ENCODE measurements around the gene ABRACL.
A peak's percentile ranks its signal among the peaks of the same experiment; 100 is the strongest.
"Not testable (repeated sequence)": the region's sequence is repeated elsewhere in the genome, so short reads cannot be mapped to it uniquely, and the experiment has no call there.

Gene ABRACL

DNA sequence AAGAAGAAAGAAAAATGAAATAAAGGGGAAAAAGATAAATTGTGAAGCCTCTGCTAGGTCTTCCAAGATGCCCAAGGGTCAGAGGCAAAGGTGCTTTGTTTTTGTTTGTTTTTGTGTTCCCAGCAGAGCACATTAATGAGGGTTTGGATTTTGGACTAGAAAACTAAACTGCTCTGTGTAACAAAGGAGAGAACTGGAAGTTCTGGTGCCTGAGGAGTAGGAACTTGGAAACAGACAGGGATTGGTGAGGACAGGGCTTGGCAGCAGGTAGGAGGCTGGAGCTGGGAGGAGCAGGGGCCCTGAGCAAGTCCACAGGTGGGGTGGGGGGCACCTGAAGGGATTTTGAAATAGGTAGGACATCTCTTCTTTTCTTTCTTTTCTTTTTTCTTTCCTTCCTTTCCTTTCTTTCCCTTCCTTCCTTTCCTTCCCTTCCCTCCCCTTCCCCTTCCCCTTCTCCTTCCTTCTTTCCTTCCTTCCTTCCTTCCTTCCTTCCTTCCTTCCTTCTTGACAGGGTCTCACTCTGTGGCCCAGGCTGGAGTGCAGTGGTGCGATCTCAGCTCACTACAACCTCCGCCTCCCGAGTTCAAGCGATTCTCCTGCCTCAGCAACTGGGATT is 15.3 kb upstream of the ABRACL start:
- no peak for FAIRE-seq

GRCh38 chr6:139014945-139015344 is 13.6 kb upstream of the ABRACL start:
- FAIRE-seq = no peak

- FAIRE-seq = peak; percentile 91
Measured at GRCh38 chr6:139016337-139017213, 12.0 kb upstream of the ABRACL start.

DNA sequence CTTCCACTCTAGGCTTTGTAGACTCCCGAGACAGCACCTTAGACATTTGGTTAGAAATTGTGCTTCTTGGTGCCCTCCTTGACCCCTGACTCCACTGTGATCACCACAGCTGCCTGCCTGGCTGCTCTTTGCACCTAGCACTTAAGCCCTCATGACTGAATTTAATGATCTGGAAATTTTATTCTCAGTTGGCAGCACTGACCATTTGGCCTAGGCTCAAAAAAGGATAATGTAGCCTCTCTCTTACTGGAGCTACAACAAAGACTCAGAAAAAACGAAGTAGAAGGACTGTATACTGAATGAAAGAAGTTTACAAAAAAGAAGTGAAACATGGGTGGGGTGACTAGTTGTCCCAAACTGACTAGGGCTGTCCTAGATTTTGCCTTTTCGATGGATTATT is 11.3 kb upstream of the ABRACL start:
- no peak for FAIRE-seq

DNA sequence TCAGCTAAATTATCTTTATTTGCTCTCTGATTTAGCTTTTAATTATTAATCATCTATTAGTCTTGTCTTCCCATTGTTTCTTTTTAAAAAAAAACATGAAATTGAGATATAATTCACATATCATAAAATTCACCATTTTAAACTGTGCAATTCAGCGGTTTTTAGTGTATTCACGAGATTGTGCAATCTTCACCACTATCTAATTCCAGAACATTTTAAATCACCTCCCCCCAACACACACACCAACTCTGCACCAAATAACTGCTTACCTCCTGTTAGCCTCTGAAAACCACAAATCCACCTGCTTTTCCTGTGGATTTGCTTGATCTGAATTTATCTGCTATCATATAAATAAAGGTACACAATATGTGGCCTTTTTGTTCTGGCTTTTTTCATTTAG is 8.8 kb upstream of the ABRACL start:
- no peak for FAIRE-seq

DNA sequence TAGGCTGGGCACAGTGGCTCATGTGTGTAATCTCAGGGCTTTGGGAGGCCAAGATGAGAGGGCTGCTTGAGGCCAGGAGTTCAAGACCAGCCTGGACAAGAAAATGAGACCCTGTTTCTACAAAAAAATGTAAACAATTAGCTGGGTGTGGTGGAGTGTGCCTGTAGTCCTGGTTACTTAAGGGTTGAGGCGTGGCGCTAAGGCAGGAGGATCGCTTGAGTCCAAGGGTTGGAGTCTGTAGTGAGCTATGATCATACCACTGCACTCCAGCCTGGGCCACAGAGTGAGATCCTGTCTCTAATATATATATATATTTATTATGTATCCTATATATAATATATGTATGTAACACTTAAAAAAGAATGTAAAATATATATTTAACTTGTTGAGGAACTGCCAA is 7.9 kb upstream of the ABRACL start:
- FAIRE-seq = no peak

DNA sequence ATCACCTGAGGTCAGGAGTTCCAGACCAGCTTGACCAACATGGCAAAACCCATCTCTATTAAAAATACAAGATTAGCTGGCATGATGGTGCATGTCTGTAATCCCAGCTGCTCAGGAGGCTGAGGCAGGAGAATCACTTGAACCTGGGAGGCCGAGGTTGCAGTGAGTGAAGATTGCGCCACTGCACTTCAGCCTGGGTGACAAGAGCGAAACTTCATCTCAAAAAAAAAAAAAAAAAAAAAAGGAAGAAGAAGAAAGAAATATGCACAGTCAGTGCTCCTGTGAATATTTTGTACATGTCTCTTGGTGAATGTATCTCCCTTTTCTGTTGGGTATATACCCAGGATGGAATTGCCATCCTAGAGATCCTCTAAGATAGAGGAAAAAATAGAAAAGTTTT is 3.1 kb upstream of the ABRACL start:
- FAIRE-seq = not testable (repeated sequence)

- FAIRE-seq = no peak
Measured at GRCh38 chr6:139027620-139028182, 844 bp upstream of the ABRACL start.

- FAIRE-seq = no peak
Measured at GRCh38 chr6:139028215-139028657, 309 bp upstream of the ABRACL start.

GRCh38 chr6:139029470-139030227 is 1.1 kb downstream of the ABRACL start:
- FAIRE-seq = no peak

DNA sequence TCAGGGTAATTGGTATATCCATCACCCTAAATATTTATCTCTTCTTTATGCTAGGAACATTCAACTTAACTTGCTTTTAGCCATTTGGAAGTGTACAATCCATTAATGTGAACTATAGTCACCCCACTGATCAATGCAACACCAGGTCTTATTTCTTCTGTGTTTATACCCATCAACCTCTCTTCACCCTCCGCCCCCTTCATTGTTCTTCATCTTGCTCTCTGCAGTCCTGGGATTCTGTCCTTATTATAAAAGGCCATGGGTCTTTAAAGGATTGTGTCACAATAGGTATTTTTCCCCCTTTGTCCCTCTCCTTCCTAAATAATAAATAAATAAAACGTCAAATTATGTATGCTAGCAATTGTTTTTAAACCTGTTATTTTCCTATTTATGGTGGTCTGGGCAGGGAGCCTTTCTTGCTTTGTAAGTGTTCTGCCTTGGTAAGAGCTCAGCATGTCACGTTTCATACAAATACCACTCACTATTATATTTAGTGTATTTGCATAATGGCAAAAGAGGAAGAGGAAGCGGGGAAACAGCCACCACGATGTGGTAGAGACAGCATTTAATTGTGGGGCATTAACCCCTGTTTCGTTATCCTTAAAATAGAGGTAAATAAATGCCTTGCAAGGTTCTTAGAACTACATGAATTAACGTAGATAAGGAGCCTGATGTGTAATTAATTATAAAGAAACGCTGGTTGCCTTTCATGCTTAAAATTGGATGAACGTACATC is 1.9 kb downstream of the ABRACL start:
- no peak for FAIRE-seq

DNA sequence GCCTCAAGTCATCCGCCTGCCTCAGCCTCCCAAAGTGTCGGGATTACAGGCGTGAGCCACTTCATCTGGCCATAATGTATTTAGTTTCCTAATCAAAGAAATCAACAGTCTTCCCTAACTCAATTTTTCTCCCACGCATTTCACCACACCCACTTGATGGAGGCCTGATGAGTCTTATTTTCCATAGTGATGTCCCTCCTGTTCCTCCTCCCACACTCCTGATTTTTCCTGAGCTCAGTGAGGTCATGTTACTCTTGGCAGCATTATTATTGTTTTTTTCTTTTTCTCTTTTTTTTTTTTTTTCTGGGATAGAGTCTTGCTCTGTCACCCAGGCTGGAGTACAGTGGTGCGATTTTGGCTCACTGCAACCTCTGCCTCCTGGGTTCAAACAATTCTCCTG is 8.9 kb downstream of the ABRACL start:
- no peak for FAIRE-seq

GRCh38 chr6:139044250-139044649 is 15.7 kb downstream of the ABRACL start:
- FAIRE-seq = no peak

DNA sequence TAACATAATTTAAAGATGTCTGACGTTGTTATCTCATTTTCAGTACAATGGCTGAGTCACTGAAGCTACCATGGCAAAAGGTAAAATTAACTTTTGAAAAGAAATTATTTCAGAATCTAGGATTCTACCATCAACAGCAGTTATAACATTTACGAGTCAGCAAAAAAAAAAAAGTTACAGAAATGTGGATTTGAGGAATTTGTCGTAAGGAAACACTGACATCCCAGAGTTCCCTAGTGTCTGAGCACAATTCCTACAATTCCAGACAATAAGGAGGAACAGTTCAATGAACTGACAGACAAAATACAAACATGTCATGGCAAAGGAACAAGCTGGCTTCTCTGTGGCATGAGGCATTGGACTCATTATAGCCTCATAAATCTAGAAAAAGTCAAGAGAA is 19.1 kb downstream of the ABRACL start:
- FAIRE-seq = no peak

DNA sequence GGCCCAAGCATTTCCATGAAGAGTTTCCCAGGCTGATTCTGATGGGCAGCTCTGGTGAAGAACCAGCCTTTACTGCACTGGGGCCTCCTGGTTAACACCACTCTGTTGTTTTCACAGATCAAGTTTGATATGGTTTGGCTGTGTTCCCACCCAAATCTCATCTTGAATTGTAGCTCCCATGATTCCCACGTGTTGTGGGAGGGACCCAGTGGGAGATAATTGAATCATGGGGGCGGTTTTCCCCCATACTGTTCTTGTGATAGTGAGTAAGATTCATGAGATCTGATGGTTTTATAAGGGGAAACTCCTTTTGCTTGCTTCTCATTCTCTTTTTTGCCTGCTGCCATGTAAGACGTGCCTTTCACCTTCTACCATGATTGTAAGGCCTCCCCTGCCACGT is 20.4 kb downstream of the ABRACL start:
- FAIRE-seq = not testable (repeated sequence)

DNA sequence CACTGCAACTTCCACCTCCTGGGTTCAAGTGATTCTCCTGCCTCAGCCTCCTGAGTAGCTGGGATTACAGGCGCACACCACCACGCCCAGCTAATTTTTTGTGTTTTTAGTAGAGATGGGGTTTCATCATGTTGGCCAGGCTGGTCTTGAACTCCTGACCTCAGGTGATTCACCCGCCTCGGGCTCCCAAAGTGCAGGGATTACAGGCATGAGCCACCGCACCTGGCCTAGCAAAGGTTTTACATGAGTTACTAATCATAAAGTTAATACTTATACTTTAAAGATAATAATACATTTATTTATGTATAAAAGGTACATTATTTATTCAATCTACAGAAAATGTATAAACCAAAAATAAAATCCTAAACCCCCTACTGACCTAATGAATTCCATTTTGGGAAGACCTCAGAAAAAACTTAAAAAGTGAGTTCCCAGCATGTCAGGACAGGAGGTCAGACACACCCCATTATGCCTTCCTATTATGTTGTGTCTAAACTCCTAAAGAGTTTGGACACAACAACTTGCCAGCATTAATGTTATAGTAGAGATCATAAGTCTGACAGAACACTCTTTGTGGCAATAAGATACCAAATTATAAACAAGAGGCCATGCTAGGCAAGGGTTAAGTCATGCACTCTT is 21.7 kb downstream of the ABRACL start:
- not testable (repeated sequence) for FAIRE-seq

DNA sequence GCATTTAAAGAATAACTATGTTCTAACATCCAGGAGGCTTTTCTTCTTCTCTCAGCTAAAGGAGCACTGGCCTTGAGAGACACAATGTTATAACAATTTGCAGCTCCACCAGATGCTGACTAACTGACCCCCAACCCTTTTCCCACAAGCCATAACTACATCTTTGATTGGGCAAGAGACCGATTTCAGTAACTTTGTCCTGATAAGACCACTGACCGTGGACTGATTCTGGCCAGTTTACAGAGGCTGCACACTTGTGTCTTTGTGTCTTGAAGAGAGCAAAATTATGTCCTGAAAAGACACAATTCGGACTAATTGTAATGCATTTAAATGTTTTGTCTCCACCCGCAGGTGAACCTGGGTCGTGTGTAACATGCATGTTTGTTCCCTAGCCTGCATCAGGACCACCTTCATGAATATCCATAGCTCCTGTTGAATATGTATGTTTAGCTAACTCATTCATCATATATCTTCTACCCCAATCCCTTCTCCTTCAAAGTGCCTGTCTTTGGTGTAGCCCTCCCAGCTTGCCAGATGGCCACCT is 22.3 kb downstream of the ABRACL start:
- FAIRE-seq = no peak

DNA sequence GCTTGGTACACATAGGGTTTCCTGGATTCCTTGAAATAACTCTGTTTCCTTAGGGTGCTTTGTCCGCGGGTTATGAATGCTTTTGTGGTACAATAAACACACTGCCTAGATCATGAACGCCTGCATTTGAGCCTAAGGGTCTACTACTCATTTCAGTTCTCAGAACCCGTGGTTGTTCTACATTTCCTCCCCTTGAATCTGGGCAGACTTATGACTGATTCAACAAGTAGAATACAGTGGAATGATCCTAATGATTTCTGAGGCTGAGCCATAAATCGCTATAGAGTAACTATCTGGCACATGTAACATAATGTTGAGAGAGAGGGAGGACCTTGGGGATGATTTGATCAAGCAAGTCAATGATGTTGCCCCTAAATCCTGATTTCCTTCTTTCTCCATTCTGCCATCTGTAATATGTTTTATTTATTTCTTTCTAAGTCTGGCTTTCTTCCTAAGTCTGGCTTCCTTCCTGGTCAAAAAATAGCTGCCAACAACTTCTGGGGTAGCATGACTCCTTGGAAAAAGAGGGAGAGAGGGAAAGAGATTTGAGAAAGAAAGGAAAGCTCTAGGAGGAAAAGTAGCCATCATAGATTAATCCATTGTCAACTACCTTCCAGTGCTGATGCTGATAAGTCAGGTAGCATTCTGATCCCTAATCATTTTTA is 23.0 kb downstream of the ABRACL start:
- FAIRE-seq = no peak

- FAIRE-seq = no peak
Measured at GRCh38 chr6:139053382-139053781, 24.8 kb downstream of the ABRACL start.

GRCh38 chr6:139054001-139054400 is 25.5 kb downstream of the ABRACL start:
- FAIRE-seq = no peak

- FAIRE-seq = no peak
Measured at GRCh38 chr6:139055709-139056108, 27.2 kb downstream of the ABRACL start.

All from endometrium (tissue), 2 donors.